ENCODE data around the gene ZNF181.
"Not testable (repeated sequence)": the region's sequence is repeated elsewhere in the genome, so short reads cannot be mapped to it uniquely, and the experiment has no call there.

Gene ZNF181

DNA sequence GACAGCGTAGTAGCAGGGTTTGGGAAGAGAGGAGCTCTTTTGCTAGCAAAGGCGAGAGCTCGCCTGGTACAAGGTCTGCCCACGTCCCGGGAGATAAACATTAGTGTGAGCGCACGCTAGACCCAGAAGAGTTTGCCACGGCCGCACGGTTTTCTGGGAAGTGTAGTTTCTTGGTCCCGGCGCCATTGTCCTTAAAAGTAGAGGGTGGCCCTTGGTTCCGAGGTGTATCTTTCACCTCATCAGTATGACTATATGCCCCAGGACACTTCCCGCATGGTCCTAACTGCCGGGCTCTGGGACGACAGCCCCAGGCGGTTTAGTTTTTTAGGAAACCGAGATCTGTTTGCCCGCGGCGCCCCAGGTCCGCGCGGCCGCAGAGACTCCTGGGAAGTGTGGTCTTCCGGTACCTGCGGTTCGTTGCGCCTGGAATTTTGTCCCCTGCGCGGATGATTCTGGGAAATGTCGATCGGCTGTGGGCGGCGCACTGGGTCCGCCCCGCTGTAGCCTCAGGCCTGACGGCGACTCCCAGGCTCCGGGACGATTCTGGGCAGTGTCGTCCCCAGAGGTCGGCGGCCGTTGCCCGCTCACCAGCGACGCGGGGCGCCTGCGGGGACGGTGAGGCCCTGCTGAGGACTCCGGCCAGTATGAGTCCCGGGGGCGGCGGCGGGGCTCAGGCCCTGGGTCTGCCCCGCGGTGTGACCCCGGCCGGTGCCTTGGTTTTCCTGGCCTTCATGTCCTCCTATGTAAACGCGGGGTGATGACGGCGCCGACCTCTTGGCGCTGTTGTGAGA, at the start of gene ZNF181:
TSS of gene ZNF181 (plus strand) at position 498 of the 791 bp plus-strand sequence. CDS start 795 bp downstream, outside the sequence.
- DNase-seq (ENCODE audit: low read depth), result peak; percentile 83

DNA sequence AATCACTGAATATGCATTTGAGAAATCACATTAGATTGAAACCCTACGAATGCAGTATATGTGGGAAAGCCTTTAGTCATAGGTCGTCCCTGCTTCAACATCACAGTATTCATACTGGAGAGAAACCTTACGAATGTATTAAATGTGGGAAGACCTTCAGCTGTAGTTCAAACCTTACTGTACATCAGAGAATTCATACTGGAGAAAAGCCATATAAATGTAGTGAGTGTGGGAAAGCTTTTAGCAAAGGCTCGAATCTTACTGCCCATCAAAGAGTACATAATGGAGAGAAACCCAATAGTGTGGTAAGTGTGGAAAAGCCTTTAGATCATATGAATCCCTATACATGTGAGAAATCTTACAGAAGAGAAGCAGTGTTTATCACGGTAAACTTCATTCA, 48.8 kb upstream of the ZNF181 start:
- not testable (repeated sequence) for DNase-seq (ENCODE audit: low read depth)

DNA sequence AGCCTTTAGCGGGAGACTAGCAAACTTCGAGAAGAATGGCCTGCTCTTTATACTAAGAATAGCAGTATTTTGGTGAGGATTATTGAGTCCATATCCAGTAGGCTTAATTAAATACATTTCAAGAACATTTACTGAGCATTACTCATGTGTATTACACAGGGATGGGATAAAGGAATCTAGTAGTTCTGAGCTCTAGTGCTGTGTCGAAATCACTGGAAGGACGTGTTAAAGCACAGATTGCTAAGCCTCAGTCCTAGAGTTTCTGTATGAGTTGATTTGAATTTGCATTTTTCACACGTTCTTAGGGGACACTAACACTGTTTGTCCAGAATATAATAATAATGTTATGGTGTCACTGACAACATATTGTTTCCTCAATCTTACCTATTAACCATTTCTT, 47.6 kb upstream of the ZNF181 start:
- DNase-seq (ENCODE audit: low read depth), result no peak

DNA sequence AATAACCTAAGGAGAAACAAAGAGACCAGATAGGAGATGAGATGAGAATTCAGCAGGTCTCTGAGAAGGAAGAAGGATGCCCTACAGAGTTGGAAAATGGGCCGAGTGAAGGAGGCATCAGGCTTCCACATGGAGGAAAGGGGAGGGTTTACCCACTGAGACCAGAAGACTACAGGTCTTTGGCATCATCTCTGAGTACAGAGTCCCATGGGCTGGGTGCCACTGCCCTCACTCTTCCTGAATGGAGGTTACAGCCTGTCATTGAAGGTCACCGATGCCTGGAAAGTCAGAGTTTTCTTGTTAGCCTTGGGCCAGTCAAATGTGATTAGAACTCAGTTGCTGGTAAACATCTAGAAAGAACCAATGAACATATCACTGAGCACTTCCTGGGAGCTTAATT, 46.7 kb upstream of the ZNF181 start:
- DNase-seq (ENCODE audit: low read depth), result no peak

DNA sequence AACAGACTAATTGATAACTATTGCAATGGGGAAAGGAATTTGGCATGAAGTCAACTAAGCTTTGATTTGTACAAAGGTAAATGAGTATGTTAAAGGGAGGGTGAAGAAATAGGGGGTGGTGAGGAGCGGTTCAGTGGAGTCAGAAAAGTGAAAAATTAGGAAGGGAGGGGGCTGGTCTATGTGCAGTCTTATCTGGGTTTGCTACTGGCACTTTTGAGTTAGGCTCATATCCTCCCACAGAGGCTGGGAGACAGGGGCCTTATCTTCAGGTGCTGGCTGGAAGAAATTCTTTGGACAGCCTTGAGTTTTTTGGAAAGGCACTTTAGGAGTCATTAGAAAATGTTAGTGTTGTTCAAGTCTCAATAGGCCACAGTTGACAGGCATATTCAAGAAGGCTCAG, 45.5 kb upstream of the ZNF181 start:
- no peak for DNase-seq (ENCODE audit: low read depth)

DNA sequence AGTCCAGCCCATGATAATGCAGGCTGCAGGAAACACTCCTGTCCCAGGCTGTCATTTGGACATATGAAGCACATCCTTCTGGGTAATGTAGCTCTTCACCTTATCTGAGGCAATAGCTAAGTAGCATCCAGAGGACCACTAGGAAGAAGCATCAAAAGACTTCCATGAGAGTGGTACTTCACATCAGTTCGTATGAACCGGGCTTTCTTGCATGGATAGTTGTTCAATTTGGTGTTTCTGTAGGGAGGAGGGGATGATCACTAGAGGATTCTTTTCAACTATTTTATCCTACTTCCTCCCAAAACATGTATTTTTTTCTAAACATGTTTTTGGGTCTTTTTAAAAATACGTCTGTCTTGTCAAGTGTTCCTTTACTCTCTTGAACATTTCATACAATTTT, 43.7 kb upstream of the ZNF181 start:
- DNase-seq (ENCODE audit: low read depth), result no peak

DNA sequence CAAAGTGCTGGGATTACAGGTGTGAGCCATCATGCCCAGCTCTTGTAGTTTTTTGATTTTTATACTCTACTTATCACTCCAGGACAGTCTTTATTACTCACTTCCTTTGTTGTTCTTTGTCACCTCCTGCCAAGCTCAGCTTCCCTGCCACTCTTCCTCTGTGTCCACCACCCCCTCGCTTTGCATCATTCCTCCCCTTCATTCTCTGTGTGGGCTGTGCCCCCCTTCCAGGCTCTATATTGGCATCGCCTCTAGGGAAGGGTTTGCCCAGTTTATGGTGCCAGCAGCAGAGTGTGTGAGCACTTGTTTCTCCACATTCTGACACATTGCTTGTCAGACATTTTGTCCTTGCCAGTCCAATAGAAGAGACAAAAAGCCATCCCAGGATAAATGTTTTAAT, 41.5 kb upstream of the ZNF181 start:
- no peak for DNase-seq (ENCODE audit: low read depth)

DNA sequence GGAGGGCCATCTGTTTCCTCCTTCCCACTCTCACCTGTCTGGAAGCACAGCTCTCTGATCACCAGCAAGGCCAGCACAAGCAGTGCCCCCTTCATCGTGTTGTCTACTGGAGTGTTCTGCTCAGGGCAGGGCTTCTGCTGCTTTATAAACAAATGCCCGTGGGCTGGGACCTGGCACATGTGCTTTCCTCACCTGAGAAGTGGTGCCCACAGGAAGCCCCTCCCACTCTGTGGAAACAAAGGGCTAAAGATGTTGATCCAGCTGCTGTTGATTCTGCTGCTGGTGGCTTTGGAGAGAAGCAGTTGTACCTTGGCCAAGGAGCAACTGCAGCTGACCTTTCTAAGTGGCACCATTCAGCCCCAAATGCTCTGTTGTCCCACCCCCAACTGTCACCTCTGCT, 26.4 kb upstream of the ZNF181 start:
- no peak for DNase-seq (ENCODE audit: low read depth)

DNA sequence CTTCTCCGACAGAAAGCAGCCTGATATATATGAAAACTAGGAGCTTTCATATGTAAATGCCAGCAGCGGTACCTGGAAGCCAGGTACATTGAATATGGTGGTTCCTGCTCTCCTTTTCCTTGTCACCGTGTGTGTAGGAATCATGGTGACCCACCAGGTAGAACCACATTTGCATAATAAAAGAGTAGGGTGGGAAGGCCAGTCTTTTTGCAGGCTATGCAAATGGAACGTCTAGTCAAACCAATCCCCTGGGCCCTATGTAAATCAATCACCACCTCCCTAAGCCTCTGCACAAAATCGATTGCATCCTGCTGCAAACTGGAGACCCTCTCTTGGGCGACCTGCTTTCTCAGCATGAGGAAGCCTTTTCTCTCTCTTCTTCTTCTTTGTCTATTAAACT, 22.2 kb upstream of the ZNF181 start:
- no peak for DNase-seq (ENCODE audit: low read depth)

DNA sequence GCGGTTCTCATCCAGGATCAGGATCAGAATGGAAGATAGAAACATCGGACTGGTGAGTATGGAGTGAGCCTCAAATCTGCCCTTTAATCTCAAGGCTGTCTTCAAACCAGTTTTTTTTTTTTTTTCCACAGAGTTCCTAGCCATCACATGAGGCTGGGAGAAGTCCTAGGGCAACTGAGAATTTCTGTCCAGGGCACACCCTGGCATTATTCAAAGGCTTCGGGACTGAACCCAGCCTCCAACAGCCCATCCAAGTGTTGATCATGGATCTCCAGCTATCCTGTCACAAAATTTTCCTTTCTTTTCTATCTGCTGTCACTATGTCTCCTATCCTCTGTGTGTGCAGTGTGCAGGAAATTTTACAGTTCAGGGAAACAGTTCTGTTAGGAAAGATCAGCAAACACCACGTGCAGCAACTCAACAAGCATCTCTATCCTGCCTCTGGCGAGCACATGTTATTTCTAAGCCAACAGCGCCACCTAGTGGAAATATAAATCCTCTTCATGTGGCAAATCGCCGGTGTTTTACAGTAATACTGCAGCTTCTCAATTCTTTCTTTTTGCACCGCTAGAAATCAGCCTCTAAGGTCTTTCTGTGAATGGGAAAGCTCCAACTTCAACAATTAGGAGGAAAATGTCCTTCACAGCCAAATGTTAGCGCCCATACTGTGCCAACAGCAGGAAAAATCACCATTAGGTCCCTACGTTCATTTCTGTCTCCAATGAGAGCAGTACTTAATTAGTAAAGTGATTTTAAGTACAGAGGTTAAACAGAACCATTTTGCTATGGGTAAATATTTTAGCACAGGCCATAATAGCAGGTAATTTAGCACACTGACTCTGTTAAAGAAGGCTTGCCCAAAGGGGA, 21.4 kb upstream of the ZNF181 start:
- DNase-seq (ENCODE audit: low read depth), result peak; percentile 63

DNA sequence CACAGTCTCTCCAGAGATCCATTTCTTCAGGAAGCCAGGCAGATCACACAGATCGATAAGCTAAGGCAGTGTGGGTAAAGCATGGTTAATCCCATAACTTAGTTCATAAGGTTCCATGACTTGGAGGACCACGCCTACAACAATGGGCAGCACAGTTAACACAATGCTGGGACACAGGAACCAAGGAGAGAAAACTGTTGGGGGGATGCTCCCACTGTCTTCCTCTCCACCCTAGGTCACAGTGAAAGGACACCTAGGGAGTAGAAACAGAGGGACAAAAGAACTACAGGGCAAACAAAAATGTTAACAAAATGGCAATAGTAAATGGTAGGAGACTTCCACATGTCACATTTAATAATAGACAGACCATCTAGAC, 20.8 kb upstream of the ZNF181 start:
- DNase-seq (ENCODE audit: low read depth), result no peak

DNA sequence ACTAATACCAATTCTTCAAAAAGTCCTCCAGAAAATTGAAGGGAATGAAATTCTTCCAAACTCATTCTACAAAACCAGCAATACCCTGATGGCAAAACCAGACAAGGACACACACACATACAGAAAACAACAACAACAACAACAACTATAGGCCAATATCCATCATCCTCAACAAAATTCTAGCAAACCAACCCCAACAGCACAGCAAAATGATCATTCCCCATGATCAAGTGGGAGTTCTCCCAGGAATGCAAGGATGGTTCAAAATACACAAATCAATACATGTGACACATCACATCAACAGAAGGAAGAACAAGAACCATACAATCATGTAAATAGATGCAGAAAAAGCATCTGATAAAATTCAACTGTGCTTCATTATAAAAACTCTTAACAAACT, 18.7 kb upstream of the ZNF181 start:
- DNase-seq (ENCODE audit: low read depth), result no peak

DNA sequence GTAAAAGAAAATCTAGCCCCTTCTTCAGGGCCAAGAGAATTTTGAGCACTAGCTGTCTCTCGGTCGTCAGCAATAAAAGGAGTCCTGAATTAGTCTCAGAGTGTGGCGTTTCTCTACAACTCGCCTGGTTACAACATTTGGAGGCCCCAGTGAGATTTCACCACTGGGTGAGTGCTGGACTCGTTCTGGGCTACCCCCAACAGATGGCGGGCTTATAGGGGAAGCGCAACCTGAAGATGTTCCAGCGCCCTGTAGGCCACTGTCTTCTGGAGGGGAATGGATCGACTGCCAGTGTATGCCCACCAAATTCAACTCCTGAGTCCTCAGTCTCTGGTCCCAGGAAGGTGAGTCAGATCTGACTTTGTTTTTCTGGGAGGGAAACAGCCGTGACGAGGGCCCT, 11.7 kb upstream of the ZNF181 start:
- DNase-seq (ENCODE audit: low read depth), result no peak

DNA sequence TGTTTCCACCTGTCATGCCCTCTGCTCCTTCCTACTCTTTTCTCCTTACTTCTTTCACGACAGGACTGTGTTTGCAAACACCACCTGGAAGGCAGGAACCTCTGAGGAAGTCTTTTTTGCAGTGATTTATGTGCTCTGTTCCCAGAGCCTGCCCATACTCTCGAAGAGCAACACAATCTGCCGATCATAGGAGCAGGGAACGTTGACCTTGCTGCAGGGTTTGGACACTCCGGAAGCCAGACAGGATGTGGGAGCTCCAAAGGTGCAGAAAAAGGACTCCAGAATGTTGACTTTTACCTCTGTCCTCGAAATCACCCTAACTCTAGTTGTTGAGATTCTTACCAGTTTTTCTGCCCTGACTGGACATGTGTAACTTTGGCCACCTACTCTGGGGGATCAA, 8.6 kb upstream of the ZNF181 start:
- DNase-seq (ENCODE audit: low read depth), result no peak

DNA sequence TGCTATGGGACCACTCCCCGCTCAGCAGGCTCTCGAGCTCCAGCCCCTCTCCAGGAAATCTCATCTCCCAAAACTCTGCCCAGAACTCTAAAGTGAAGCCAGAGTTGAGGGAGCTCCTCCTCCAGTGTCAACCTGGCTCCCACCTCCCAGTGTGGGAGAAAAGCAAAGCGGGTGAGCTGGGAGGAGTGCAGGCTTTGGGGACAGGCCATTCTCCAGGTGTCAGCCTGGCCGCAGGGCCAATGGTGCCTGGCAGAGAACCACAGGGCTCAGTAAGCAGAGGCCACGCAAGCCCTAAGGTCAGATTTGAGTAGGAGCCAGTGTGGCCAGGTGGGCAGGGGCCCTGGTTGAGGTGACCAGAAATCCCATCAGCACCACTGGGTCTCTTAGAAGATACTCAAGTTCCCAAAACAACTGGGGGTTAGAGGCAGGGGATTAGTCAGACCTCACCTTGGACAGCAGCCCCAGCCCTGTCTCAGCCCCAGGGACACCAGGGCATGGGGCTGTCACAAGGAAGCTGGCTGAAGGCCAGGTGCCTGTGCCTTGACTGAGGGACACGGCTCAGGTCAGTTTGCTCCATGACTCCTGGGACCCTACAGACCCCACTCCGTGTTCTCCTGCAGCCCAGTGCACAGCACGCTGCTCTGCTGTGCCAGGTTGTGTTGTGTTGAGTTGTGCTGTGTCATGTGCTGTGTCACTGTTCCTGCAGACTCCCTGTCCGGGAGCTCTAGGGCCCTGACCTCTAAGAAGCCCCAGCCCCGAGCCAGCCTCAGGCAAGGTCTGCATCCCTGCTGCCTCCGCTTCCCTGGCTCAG, 2.8 kb upstream of the ZNF181 start:
- DNase-seq (ENCODE audit: low read depth), result no peak

DNA sequence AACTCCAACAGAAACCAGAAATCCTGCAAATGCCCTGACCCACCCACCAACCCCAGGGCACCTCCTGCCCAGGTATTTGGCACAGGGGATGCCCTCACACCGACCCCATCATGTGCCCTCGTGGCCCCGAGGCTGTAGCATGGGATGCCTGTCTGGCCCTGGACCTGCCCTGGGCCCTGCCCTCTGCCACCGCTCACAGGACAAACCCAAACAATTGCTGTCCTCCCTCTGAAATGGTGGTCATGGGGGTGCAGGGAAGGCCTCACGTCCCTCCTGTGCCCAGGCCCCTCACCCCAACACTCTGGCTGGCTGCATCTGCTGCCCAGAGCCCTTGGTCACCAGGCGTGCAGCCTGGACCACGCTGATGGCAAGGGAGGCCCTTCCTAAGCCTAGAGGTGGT, 2.1 kb upstream of the ZNF181 start:
- DNase-seq (ENCODE audit: low read depth), result no peak

DNA sequence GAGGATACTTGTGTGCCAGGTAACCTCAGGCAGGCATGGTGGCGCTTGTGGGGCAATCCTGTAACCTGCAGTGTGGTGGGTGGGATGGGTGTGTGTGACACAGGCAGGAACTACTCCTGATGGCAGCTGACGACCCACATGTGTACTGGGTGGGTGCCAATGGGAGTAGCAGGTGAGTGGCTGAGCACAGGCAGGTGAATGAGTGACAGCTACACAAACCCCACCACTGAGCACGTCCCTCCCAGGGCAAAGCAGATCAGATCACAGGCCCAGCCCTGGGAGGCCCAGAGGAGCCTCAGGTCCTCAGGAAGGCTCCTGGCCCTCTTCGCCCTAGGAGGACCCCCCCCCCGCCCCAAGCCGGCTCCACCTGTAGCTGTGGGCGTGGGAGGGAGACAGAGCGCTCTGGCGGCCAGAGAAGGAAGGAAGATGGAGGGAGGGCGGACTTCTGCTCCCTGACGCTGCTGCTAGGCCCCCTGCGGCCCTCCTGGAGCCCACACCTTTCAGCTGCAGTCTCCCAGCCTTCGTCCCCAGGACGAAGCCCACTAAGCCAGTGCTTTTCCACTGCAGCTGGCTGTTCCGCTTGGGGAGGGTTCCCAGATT, 1.3 kb upstream of the ZNF181 start:
- no peak for DNase-seq (ENCODE audit: low read depth)

DNA sequence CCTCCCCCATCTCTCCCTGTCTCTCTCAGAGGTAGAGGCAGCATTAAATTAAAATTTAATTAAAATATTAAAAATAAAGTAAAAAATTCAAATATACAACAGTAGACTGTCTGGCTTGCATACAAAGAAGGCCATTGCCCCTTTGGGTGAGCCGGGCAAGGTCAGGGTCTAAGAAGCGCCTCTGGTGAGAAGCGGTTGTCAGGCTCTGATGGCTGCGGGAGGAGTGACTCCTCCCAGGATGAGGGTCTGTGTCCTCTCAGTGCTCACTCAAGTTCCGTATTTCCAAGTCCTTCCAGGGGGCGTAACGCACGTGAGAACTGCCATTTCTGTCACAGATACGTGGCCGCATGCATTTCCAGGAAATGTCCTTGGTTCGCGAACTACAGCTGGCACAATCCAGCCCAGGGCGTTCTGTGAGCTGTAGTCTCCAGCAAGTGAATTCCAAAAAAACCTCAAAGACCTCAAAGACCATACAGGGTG, 737 bp upstream of the ZNF181 start:
- DNase-seq (ENCODE audit: low read depth), result no peak

DNA sequence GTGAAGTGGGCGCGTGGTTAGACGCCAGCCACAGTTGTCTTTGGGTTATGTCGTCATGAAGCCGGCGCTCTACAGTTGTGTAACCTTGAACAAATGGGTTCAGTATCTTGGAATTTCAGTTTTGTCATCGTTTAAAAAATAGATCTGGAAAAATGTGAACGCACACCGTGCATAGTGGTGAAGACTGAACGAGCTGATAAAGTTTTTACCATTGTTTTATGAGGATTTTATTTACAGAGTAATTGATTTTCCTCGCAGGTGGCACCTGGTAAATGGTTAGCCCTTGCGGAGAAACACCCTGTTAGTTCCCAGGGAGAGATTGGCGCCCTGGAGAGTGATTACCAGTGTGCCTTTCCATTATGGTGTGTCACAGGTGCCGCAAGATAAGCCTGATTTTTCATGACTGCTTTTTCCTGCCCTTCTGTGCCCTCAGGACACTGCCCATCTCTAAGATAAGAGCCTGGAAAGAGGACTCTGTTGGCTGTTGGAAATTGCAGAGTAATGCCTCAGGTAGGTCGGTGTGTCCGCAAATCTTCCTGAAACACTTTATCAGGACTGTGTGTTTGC, 577 bp downstream of the ZNF181 start:
- DNase-seq (ENCODE audit: low read depth), result peak; percentile 80

DNA sequence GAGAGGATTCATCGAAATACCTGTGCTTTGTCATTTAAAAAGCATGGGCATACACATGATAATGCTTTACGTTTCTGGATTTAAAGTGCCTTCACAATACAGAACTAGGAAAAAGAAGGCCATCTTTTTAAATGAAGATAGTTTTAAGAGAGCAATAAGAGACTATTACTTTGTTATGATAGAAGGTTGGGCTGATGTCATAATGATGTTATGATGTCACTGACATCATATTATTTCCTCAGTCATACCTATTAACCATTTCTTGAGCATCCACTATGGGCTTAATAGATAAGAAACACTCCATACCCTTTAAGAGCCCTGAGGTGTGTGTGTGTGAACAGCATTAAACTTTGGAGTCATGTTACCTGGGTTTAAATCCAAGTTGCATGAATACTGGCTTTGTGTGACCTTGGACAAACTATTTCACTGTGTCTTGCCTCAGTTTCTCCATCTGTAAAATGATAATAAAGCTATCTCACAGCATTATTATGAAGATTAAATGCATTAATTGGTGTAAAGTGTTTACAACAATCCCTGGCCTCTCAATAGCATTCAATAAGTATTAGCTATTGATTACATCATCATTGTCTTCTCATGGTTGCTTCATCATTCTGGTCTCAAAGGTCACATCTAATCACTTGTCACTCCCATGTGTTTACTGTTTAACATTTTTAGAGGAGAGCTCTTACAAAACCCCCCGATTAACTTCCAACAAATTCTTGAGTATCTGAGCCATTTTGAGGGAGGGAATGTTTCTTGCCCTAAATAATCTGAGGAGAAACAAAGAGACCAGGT, 11.1 kb downstream of the ZNF181 start:
- DNase-seq (ENCODE audit: low read depth), result no peak

DNA sequence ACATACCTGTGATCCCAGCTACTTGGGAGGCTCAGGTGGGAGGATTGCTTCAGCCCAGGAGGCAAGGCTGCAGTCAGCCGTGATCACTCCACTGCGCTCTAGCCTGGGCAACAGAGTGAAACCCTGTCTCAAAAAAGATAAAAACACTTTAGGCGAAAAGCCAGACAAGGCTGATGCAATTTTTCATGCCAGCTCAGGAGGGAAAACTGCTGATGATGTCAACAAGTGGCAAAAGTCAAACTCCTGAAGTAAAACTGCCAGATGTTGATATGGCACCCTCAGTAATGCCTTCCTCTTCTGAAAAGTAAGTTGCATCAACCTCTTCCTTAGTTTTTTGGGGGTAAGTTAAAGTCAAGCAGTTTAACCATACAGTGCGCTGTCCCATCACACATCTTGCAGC, 23.4 kb downstream of the ZNF181 start:
- no peak for DNase-seq (ENCODE audit: low read depth)
